A673 (cell line): ENCODE results near the gene CCSER1. TPM values are rescaled to one million over a fixed set of nuclear protein-coding genes. Genes with fewer than 3 reads are reported as not detected.

ENCODE experiments used
- BruUV-seq: library from RNA; stranded (reverse); fragments of 400-500 nt; replicated peaks from 2 replicates; lab custom pipeline; 2021; lab: Mats Ljungman, UMichigan
- CTCF ChIA-PET: fragments of 300-600 bp; sonication (Branson Sonifier 250); formaldehyde crosslinking; loops from one replicate; lab custom pipeline; 2022; ENCODE audit warnings: antibody characterized with exemption; lab: Charles Lee
- POLR2A ChIA-PET: fragments of 300-600 bp; sonication (Branson Sonifier 250); formaldehyde crosslinking; loops from one replicate; lab custom pipeline; 2022; ENCODE audit warnings: antibody characterized with exemption; ENCODE audit not compliant: low non-redundant PET; lab: Charles Lee
- DNase-seq: peaks from one replicate; pipeline ENCODE4 v3.0.0-alpha.2; 2015; ENCODE audit warnings: low spot score
- H3K27ac ChIP-seq: fragments of 200-600 bp; sonication (generic); 2 replicates; pipeline ENCODE4 v1.5.1; 2016; ENCODE audit warnings: mixed run types, low read depth, mild to moderate bottlenecking, mixed read lengths, antibody characterized with exemption, low read length; ENCODE audit not compliant: poor library complexity, severe bottlenecking
- H3K27me3 ChIP-seq: fragments of 200-600 bp; sonication (generic); replicated peaks from 2 replicates; pipeline ENCODE4 v1.6.1; 2017; ENCODE audit warnings: mixed run types, low read depth, mild to moderate bottlenecking, mixed read lengths, antibody characterized with exemption, low read length; ENCODE audit not compliant: insufficient read depth, poor library complexity
- H3K36me3 ChIP-seq: fragments of 200-600 bp; sonication (generic); 2 replicates; pipeline ENCODE4 v1.6.1; 2016; ENCODE audit warnings: mixed run types, mild to moderate bottlenecking, mixed read lengths, antibody characterized with exemption, low read length; ENCODE audit not compliant: insufficient read depth, poor library complexity, severe bottlenecking
- H3K4me1 ChIP-seq: fragments of 200-600 bp; sonication (generic); 2 replicates; pipeline ENCODE4 v1.6.1; 2017; ENCODE audit warnings: mixed run types, mild to moderate bottlenecking, mixed read lengths, antibody characterized with exemption, low read length; ENCODE audit not compliant: insufficient read depth, poor library complexity, severe bottlenecking
- H3K4me3 ChIP-seq: fragments of 200-600 bp; sonication (generic); 2 replicates; pipeline ENCODE4 v1.5.1; 2016; ENCODE audit warnings: low read depth, mixed run types, mild to moderate bottlenecking, mixed read lengths, low read length; ENCODE audit not compliant: poor library complexity, severe bottlenecking
- H3K9me3 ChIP-seq: fragments of 200-600 bp; sonication (generic); 2 replicates; pipeline ENCODE4 v1.6.1; 2016; ENCODE audit warnings: mixed run types, low read depth, mild to moderate bottlenecking, mixed read lengths, antibody characterized with exemption, low read length; ENCODE audit not compliant: poor library complexity, severe bottlenecking
- CTCF ChIP-seq: fragments of 300-800, 200-600 bp; sonication (generic); conservative IDR thresholded peaks from 2 replicates; pipeline ENCODE4 v1.5.1; 2017; ENCODE audit warnings: low read depth, mild to moderate bottlenecking, antibody characterized with exemption, low read length, moderate library complexity, mixed read lengths
- EZH2 ChIP-seq: fragments of 200-600 bp; sonication (generic); IDR thresholded peaks from 2 replicates; pipeline ENCODE4 v1.6.1; 2017; ENCODE audit warnings: borderline replicate concordance, low read depth, mild to moderate bottlenecking, mixed read lengths, antibody characterized with exemption, low read length; ENCODE audit not compliant: poor library complexity, severe bottlenecking
- intact Hi-C: fragments of 100-400 bp; cut with micrococcal nuclease; formaldehyde crosslinking; loops from one replicate; pipeline ENCODE4 v1.10.0; 2022; ENCODE audit not compliant: unreplicated experiment
- total RNA-seq: library from RNA; stranded (reverse); gene quantifications from 2 replicates; pipeline ENCODE4 v1.2.3, GENCODE V29; 2021

CCSER1 gene
- total RNA-seq, 1 experiment from 2014 or later, result not detected

DNA sequence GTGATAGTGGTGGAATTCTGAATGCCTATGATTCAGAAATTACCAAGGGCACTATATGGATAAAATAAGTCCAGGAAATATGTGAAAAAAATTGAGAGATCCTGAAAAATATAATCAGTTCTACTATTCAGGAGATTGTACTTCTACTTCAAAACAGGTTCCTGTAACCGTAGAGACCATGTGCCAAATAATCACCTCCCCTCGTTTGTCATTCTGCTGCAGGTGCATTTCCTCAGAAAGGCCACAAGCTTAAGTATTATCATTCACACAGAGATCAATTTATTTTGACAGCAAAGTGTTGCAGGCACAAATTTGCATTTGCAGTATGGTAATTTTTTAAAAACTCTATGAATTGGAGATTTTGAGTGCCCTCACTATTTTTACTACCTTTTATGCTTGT, 1000.0 kb downstream of the CCSER1 start:
- Histone ChIP-seq H3K9me3 (no peaks in the 10 kb centered on the region), H3K36me3 (no peaks in the 10 kb centered on the region), H3K4me1 (no peaks in the 10 kb centered on the region), H3K27me3 (no peaks in the 10 kb centered on the region), H3K4me3 (no peak overlapping the region), H3K27ac (no peak overlapping the region)
- intact Hi-C loops, result no loop called here
- BruUV-seq, result no TSS peak
- DNase-seq, result no peak
- POLR2A ChIA-PET, result no interaction called here
- CTCF ChIA-PET, result no interaction called here
- TF ChIP-seq CTCF (no peak), EZH2 (no peak)

DNA sequence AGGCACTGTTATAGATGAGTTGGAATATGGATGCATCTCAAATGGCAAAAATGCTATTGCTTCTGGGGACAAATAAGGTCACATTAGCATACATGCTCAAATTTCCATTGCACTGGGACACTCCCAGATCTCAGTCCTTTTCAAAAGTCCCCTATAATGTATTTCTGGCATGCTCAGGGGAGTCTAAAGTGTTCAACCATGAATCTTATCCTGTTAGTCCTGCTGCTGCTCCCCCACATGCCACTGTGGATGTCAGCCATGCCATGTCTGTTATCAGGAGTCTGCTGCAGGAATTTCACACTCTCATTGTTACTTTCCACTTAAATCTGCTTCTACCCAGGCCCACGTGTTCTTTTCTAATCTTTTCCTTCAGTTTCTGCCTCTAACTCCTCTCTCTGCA, 1000.6 kb downstream of the CCSER1 start:
- Histone ChIP-seq H3K4me1 (no peaks in the 10 kb centered on the region), H3K27me3 (no peaks in the 10 kb centered on the region), H3K36me3 (no peaks in the 10 kb centered on the region), H3K9me3 (no peaks in the 10 kb centered on the region), H3K27ac (no peak overlapping the region), H3K4me3 (no peak overlapping the region)
- no peak for TF ChIP-seq CTCF
- no peak for TF ChIP-seq EZH2
- no peak for DNase-seq
- ChIA-PET POLR2A (no interaction called here), CTCF (no interaction called here)
- intact Hi-C loops, result no loop called here
- BruUV-seq, result no TSS peak

- TF ChIP-seq CTCF (no peak), EZH2 (no peak)
- intact Hi-C loops, result no loop called here
- Histone ChIP-seq H3K36me3 (no peaks in the 10 kb centered on the region), H3K4me1 (no peaks in the 10 kb centered on the region), H3K27me3 (no peaks in the 10 kb centered on the region), H3K4me3 (no peak overlapping the region), H3K9me3 (no peaks in the 10 kb centered on the region), H3K27ac (no peak overlapping the region)
- ChIA-PET CTCF (no interaction called here), POLR2A (no interaction called here)
- no peak for DNase-seq
- no TSS peak for BruUV-seq
Observed at GRCh38 chr4:91128519-91128918, 1001.3 kb downstream of the CCSER1 start.
